GM21360 (cell line): ENCODE results near the gene NR5A1.

Source experiments
- ATAC-seq: cut with Tn5 transposase; IDR thresholded peaks from one replicate; pipeline ENCODE4 v1.9.1; 2021; ENCODE audit warnings: mild to moderate bottlenecking, moderate library complexity; ENCODE audit not compliant: unreplicated experiment

The NR5A1 gene

DNA sequence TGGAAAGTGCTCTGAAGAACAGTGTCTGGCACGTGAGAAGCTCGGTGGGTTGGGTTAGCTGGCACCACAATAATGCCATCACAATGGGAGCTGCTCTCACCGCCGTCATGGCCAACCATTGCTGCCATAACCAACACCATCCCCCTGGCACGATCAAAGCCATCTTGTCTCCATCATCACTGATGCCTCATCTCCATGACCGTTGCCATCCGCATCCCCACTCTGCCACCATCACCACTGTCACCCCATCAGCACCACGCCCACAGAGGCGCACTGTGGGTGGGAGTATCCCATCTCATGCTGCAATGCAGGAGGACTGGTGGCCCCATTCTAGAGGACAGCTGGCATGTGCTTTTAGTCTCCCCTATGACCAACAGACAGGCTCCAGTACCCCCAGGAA, 23.7 kb downstream of the NR5A1 start:
- ATAC-seq: no peak

DNA sequence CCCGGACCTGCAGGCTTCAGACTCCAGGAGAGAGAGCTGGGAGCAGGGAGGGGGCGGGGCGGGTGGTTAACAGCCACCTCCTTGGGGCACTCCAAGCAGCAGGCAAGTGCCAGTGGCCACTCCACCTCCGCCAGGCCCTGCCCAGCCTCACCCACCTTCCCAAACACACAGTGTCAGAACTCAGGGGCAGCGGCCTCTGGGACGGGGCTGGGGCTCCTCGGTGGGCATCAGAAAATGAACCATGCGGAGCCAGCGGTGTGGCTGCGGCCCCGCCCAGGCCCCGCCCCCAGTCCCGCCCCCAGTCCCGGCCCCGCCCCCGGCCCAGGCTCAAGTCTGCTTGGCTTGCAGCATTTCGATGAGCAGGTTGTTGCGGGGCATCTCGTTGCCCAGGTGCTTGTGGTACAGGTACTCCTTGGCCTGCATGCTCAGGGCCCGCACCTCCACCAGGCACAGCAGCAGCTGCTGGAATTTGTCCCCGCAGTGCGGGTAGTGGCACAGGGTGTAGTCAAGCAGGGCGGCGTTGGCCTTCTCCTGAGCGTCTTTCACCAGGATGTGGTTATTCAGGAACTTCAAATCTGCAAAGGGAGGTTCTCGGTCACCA, 24.7 kb downstream of the NR5A1 start:
- ATAC-seq: no peak

DNA sequence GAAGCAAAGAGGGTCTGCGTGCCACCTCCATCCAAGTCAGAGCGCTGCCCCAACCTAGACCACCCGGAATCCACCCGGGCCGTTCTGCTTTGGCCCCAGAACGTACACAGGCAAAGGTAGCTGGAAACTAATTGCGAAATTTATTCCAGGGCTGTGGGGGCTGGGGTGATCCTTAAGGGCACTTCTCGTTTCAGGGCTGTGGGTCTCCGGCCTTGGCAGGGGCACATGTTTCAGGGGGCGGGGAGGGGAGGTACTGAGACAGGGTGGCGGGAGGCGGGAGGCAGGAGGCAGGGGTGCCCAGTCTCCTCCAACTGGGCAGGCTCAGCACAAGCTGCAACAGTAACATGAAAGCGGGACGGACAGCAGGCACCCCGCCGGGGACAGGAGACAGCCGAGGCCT, 26.1 kb downstream of the NR5A1 start:
- no peak for ATAC-seq

DNA sequence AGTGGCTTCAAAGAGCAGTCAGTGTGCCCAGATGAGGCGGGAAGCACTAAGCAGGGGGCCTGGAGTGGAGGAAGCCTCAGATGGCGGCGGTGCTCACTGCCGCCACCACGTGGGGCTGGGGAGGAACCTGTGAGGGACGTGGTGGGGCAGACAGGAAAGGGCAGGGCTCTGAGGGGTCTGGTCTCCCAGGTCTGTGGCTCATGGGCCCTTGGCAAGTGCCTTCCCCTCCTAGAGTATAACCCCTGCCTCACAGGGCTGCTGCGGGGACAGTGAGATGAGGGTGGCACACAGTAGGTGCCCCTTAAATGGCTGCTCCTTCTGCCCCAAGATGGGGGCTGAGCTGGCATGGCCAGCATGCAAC, 26.6 kb downstream of the NR5A1 start:
- ATAC-seq: no peak

DNA sequence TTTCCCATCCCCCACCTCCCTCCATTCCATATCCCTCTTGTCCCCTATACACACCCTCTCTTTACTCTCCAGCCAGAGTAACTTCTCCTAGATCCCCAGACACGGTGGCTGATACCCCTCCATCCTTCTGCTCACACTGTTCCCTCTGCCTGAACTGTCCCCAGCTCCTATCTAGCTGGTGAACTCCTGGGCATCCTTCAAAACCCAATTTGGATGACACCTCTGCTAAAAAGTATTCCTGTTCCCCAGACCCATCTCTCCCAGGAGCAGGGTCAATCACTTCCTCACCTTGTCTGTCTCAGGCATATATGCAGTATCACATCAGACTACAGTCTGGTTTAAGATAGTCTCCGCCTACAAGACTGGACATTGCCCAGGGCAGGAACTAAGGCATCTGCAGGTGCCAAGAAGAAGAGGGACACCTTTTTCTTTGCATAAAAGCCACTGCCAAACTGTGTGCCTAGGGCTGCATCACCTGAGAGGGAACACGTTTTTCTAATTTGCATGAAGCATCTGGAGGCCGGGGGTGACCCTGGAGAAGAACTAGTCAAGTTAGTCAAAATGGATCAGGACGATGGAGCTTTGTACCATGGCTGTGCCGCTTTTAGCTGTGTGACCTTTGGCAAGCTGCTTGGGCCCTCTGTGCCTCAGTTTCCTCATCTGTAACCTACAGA, 27.1 kb downstream of the NR5A1 start:
- no peak for ATAC-seq

DNA sequence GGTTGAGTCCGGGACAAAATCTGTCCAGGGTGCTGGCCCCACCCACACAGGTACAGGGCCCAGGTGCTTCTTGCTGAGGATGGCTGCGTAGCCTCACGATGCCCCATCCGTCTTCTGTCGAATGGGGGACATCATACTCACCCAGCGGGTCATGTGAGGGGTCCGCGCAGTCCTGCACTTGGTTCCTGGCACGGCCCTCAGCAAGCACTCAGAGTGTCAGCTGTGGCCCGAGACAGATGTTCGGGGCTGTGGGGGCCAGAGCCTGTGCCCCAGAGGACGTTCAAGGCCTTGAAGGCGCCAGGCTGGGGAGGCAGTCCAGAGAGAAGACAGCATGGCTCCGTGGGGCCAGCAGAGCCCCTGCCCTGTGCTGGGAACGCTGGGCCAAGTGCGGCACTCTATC, 27.8 kb downstream of the NR5A1 start:
- ATAC-seq: no peak

DNA sequence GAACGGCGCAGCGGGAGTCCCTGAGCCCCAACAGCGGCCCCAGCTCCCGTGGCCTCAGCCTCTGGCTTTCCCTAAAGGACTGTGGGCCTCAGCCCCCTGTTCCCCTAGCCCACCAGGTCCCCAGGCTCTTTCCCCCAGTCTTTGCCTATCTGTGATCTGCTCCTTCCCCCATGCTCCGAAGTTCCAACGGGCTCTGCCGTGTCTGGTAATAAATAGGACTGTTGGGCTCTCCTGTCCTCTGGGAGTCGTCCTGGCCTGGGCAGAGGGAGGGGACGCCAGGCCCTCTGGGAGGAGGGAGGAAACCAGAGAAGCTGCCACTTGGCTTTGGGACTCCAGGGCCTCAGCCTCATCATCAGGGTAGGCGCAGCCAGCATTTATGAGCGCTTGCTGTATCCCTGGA, 28.8 kb downstream of the NR5A1 start:
- no peak for ATAC-seq

DNA sequence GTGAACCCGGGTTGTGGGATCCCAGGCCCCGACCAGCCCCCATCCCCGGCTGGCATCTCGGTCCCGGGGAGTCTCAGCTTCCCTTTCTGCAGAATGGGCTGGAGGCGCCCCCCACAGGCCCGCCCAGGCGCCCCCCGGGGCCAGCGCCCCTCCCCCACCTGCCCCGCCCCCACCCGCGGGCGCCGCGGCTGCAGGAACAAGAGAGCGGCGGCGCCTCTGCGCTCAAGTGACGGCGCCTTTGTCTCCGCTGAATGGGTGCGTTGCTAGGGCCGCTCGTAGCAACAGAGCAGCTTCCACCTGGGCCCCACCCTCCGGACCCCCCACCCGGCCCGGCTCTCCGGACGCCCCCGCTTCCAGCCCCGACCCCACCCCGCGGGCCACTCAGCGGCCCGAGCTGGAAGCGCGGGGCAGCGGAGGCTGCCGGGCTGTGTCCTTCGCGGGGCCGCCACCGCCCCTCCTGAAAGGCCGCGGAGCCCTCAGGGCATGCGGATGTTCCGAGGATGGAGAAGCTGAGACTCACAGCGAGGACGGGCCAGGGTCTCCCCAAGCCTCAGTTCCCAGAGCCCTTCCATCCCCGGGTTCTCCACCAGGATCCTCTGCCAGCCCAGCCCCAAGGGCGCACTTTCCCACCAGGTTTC, 29.4 kb downstream of the NR5A1 start:
- no peak for ATAC-seq

DNA sequence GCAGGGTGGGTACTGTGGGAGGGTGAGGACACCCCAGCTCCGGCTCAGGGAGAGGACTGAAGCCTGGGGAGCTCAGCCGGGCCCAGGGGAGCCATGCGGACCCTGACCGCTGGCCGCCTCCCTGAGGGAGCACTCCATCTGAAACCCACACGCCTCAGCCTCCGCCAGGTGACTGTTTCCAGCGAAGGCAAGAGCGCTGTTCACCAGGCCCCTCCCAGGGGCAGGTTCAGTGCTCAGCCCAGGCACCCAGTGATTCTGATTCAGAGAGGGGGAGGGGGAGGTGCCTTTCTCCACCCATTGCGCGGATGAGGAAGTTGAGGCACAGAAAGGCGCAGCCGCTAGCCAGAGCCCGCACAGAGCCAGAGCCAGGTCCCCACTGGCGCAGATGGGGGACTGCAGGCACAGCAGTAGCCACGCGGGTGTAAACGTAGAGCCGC, 30.0 kb downstream of the NR5A1 start:
- ATAC-seq: no peak

DNA sequence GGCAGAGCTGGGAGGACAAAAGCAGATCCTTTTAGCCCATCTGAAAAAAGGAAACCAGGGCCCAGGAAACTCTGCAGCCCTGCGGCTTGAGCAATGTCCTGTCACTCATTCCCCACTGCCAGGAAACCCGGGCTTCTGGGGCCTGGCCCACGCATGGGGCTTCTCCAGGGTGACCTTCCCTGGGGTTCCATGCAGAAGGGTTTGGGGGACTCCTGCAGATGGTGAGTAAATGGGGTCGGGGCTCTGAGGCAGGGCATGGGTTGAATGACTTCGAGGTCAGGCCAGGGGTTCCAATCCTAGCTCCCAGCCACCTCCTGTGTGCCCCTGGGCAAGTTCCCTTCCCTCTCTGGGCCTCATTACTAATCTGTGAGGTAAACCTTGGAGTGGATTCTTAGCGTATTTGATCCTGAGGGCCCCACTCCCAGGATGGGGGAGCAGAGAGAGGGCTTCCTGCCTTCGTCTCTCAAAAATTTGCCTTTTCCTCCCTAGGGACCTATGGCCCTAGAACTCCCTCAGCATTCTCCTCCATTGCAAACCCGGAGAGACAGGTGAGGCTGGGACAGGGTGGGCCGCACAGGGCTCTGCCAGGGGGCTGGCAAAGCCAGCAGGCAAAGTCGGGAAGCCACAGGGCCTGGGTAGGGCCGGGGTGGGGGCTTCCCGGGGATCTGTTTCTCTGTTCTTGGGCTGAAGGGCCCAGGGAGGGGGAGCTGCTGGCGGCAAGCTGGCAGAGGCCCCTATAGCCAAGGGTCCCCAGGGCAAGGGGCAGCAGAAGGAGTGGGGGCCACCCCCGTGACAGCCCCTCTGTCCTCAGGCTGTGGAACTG, 31.1 kb downstream of the NR5A1 start:
- no peak for ATAC-seq

DNA sequence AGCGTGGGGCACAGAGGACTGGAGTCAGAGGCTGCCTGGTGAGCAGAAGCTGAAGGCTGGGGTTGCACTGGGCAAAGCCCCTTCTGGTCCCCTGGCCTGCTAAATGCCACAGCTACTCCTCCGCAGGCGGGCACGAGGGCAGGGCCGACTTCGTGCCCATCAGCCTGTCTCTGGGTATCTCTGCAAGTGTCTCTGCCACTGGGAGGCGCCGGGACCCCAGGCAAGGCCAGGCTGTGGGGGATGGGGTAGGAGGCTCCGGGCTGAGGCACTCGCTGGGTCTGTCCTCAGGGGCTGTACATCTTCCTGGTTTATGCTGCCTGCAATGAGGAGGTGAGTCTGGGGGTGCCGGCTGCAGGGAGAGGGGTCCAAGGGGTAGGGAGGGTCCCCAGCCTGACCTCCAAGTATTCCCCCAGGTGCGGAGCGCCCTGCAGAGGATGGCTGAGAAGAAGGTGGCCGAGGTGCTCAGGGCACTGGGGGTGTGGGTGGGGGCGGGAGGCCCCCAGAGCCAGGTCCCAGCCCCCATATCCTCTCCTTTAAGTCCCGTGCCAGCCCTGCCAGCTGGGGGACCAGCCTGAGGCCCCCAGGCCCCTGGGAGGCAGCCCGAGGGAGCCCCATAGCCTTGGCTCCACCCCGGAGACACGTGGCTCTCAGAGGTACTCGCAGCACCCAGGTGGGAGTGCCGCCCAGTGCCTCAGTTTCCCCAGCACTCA, 31.9 kb downstream of the NR5A1 start:
- no peak for ATAC-seq

DNA sequence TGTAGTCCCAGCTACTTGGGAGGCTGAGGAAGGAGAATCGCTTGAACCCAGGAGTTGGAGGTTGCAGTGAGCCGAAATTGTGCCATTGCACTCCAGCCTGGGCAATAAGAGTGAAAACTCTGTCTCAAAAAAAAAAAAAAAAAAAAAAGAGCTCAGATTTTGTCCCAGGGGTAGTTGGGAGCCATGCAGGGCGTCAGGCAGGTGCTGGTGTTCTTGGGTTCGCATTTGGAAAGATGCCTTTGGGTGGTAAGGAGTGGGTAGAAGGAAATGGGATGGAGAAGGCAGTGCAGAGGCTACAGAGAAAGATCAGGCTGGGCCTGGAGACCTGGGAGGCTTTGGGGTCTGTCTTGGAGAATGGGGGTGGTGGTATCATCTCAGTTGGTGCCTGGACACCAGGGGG, 33.0 kb downstream of the NR5A1 start:
- ATAC-seq: no peak

DNA sequence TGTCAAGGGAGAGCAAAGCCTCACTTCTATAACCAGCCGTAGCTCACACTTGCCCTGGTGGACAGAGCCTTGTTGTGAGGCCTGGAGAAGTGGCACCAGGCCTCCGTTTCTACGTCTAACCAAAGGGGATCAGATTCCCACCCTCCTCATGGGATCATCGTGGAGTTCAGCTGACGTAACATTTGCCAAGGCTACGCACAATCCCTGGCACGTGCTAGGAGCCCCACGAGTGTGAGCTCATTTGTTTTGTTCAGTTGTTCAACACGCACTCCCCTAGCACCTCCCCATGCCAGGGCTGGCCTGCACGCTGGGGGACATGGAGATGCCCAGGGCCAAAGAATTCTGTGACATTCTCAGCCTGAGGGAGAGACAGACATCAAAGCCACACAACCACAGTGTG, 33.9 kb downstream of the NR5A1 start:
- no peak for ATAC-seq

DNA sequence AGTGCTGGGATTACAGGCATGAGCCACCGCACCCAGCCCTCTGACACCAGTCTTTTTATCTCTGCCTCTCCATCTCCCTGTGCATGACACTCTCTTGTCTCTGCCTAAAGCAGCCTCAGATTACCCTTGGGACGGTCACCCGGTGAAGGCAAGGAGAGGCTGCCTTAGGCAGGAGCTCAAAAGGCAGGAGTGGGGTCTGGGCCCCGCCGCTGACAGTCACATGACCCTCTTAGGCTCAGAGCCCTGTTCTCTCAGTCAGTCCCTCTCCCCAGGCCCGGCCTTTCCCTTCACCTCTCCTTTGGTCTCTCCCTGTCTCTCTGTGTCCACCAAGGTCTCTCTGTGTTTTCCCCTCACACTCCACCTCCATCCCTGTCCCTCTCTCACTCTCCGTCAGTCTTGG, 34.4 kb downstream of the NR5A1 start:
- ATAC-seq: no peak

DNA sequence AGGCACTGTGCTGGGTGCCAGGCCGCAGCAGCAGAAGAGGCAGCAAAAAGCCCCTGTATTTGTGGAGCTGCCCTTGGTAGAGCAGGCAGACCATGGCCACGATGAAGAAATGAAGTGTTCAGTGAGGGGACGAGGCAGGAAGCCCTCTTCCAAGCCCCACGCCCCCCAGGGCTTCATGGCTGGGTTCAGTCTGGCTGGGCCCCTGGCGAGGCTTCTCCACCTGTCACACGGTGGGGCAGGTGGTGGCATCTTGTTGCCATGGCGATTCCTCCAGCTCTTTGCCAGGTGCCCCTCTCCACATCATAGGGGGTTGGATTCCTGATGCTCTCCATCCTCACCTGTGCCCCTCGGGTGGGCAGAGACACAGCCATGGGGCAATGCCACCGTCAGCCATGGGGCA, 35.4 kb downstream of the NR5A1 start:
- no peak for ATAC-seq

DNA sequence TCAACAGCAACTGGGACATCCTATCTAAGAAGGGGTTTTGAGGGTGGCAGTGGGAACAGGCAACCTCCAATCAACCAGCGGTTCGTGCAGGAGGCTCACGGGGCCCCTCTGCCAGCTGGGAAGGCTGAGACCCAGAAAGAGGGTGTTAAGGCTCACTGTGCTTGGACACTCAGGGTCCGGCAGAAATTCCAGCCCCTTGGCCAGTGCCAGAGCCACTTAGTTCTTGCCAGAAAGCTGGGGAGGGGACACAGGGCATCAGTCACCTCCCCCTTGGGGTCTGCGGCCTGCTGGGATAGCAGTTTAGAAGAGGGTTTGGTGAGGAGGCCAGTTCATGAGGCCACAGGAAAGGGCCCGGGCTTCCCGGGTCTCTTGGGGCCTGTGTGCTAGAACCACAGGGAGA, 36.5 kb downstream of the NR5A1 start:
- ATAC-seq: no peak

DNA sequence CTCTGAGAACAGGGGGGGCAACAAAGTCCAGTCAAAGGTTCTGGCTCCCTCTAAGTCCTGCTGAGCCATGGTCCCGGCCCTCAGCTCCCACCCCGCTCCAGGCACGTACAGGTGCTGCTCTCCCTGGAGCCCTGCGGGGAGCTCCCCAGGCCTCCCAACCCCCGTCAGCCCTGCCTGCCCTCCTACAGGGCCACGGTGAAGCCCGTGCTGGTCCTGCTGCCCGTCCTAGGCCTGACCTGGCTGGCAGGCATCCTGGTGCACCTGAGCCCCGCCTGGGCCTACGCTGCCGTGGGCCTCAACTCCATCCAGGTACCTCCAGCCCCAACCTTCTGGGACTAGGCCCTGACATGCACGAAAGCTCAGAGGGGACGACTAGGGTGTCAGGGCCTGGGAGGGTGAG, 36.9 kb downstream of the NR5A1 start:
- ATAC-seq: no peak

DNA sequence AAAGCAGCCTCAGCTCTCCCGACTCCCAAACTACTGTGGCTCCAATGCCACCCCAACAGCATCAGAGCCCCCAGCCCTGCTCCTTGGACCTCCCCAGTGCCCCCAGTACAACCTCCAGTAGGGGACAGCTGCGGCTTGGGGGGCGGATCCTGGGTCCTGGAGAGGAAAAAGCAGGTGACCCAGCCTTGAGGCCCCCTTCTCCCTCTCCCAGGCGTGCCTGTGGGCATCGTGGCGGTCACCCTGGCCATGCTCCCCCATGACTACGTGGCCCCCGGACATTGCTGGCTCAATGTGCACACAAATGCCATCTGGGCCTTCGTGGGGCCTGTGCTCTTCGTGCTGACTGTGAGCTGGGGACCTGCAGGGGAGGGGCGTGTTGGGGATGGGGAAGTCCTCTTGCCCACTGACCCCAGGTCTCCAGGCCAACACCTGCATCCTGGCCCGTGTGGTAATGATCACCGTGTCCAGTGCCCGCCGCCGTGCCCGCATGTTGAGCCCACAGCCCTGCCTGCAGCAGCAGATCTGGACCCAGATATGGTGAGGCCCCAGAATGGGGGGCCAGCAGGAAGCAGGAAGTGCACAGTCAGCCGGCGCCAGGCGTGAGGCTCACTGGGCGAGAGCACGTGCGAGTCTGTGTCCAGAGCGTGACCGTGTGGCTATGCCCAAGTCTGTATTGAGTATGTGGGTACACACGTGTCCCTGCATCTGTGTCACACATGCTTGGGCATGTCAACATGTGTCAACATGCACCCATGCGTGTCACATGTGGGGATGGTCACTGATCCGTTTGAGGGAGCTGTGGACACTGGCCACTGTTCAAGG, 38.0 kb downstream of the NR5A1 start:
- no peak for ATAC-seq

DNA sequence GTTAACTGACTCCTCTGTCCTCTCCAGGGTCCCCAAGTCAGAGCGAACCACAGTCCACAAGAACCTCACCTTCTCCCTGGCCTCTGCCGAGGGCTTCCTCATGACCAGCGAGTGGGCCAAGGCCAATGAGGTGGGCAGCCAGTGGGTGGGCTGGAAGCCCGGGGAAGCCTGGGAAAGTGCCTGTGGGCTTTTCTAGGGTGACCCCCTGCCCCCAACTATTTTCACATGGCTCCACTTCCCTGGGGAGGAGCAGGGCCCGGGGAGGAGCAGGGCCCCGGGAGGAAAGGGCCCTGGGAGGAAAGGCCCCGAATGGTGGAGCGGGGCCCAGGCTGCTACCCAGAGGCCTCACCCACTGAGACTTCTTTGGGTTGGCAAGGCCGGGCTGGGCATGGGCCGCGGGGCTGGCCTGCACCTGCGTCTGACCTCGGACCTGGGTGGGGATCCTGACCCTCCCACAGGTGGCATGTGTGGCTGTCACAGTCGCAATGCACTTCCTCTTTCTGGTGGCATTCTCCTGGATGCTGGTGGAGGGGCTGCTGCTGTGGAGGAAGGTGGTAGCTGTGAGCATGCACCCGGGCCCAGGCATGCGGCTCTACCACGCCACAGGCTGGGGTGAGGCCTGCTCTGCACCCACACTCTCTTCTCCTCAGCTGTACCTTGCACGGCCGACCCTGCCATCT, 39.0 kb downstream of the NR5A1 start:
- no peak for ATAC-seq
